Trophoblast cell (in vitro differentiated cells and primary cell): Measurements from ENCODE around the gene ZNF514.

Experiments used
- DNase-seq, 2 donors: peaks; one replicate each; pipeline ENCODE4 v3.0.0-alpha.2; 2016
- H2AFZ ChIP-seq: 2 replicates; pipeline ENCODE4 v1.6.1; 2013; ENCODE audit warnings: low read length, moderate library complexity, mild to moderate bottlenecking; ENCODE audit not compliant: insufficient read depth, poor library complexity
- H2AK5ac ChIP-seq: 2 replicates; pipeline ENCODE4 v1.6.1; 2013; ENCODE audit warnings: mild to moderate bottlenecking, low read length
- H2BK120ac ChIP-seq: 2 replicates; pipeline ENCODE4 v1.6.1; 2013; ENCODE audit warnings: low read length, mild to moderate bottlenecking, moderate library complexity; ENCODE audit not compliant: insufficient read depth, poor library complexity
- H2BK12ac ChIP-seq: 2 replicates; pipeline ENCODE4 v1.6.1; 2013; ENCODE audit warnings: mild to moderate bottlenecking, low read length, moderate library complexity
- H2BK5ac ChIP-seq: 2 replicates; pipeline ENCODE4 v1.6.1; 2013; ENCODE audit warnings: low read length, low read depth, moderate library complexity, mild to moderate bottlenecking; ENCODE audit not compliant: poor library complexity
- H3K14ac ChIP-seq: 2 replicates; pipeline ENCODE4 v1.6.1; 2013; ENCODE audit warnings: mild to moderate bottlenecking, low read length
- H3K18ac ChIP-seq: 2 replicates; pipeline ENCODE4 v1.6.1; 2013; ENCODE audit warnings: mild to moderate bottlenecking, low read length
- H3K23ac ChIP-seq: 2 replicates; pipeline ENCODE4 v1.6.1; 2013; ENCODE audit warnings: low read length
- H3K27ac ChIP-seq: 2 replicates; pipeline ENCODE4 v1.5.1; 2013; ENCODE audit warnings: low read depth, mild to moderate bottlenecking, inconsistent platforms, low read length, moderate library complexity
- H3K27me3 ChIP-seq: 2 replicates; pipeline ENCODE4 v1.6.1; 2013; ENCODE audit warnings: inconsistent platforms, mild to moderate bottlenecking, low read length, moderate library complexity; ENCODE audit not compliant: insufficient read depth
- H3K36me3 ChIP-seq, 2 experiments: 1 replicate in 1 of 2; 2 replicates in 1 of 2; pipeline ENCODE4 v1.6.1; 2013; ENCODE audit warnings: low read length in 2 of 2, mild to moderate bottlenecking in 2 of 2, moderate library complexity in 1 of 2; ENCODE audit not compliant: insufficient read depth in 2 of 2, control insufficient read depth in 1 of 2
- H3K4ac ChIP-seq: 2 replicates; pipeline ENCODE4 v1.6.1; 2013; ENCODE audit warnings: low read depth, mild to moderate bottlenecking, low read length, moderate library complexity
- H3K4me1 ChIP-seq, 2 experiments: 1 replicate in 1 of 2; 2 replicates in 1 of 2; pipeline ENCODE4 v1.6.1; 2013; ENCODE audit warnings: low read length in 2 of 2, mild to moderate bottlenecking in 2 of 2, moderate library complexity in 1 of 2; ENCODE audit not compliant: insufficient read depth in 2 of 2, control insufficient read depth in 1 of 2
- H3K4me2 ChIP-seq: 2 replicates; pipeline ENCODE4 v1.6.1; 2013; ENCODE audit warnings: inconsistent platforms, mild to moderate bottlenecking, low read length, moderate library complexity
- H3K4me3 ChIP-seq: 2 replicates; pipeline ENCODE4 v1.5.1; 2013; ENCODE audit warnings: mild to moderate bottlenecking, low read depth, low read length, inconsistent platforms
- H3K79me1 ChIP-seq: one replicate; pipeline ENCODE4 v1.6.1; 2013; ENCODE audit warnings: low read length
- H3K79me2 ChIP-seq: 2 replicates; pipeline ENCODE4 v1.6.1; 2013; ENCODE audit warnings: low read length, mild to moderate bottlenecking; ENCODE audit not compliant: control insufficient read depth, insufficient read depth, poor library complexity
- H3K9ac ChIP-seq: 2 replicates; pipeline ENCODE4 v1.6.1; 2013; ENCODE audit warnings: mild to moderate bottlenecking, low read length
- H3K9me3 ChIP-seq: 2 replicates; pipeline ENCODE4 v1.6.1; 2013; ENCODE audit warnings: low read depth, mild to moderate bottlenecking, control low read depth, inconsistent platforms, low read length; ENCODE audit not compliant: insufficient read depth
- H4K12ac ChIP-seq: 2 replicates; pipeline ENCODE4 v1.6.1; 2013; ENCODE audit warnings: low read depth, mild to moderate bottlenecking, low read length, moderate library complexity
- H4K8ac ChIP-seq: 2 replicates; pipeline ENCODE4 v1.6.1; 2013; ENCODE audit warnings: low read depth, mild to moderate bottlenecking, low read length, moderate library complexity
- H4K91ac ChIP-seq: one replicate; pipeline ENCODE4 v1.6.1; 2013; ENCODE audit warnings: low read depth, mild to moderate bottlenecking, low read length, moderate library complexity
- WGBS: extraction: QIAGEN DNeasy Blood & Tissue Kit; methylation state at CpG from one replicate; pipeline ENCODE4 v1.1.7; 2013; ENCODE audit warnings: missing lambda C conversion rate; ENCODE audit not compliant: insufficient read length, insufficient coverage; ENCODE audit errors: extremely low coverage; 5-methylcytosine and 5-hydroxymethylcytosine counted together

Gene ZNF514

DNA sequence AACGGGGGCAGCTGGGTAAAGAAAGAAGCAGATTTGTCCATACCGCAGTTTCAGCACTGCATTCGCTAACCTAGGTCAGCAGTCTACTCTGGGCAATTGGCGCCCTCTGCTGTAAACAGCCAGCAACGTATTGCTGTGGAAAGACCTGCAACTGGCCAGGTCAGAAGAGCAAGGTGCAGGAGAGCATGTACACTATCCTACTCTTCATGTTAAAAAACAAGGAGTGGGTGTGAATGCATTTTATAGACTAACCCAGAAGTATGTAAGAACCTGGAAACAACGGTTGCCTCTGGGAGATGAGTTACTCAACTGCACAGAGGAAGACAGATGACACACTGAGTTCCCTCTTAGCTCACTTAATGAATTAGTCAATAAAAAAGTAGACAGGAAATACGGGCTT lies 44.2 kb downstream of the ZNF514 start:
- Histone ChIP-seq H3K14ac (no peak overlapping the region), H3K9me3 (peaks cover 1% of the 10 kb centered on the region), H3K27me3 (no peaks in the 10 kb centered on the region), H2AK5ac (no peak overlapping the region), H4K91ac (no peak overlapping the region), H3K4me1 (no peaks in the 10 kb centered on the region), H3K4me3 (no peak overlapping the region), H2BK12ac (no peak overlapping the region), H4K12ac (no peak overlapping the region), H2BK5ac (no peak overlapping the region), H3K18ac (no peak overlapping the region), H3K4me2 (no peak overlapping the region), H3K4ac (no peak overlapping the region), H3K79me1 (no peaks in the 10 kb centered on the region), H3K23ac (no peak overlapping the region), H4K8ac (no peak overlapping the region), H2AFZ (no peak overlapping the region), H3K27ac (no peak overlapping the region), H3K79me2 (peaks cover 1% of the 10 kb centered on the region), H3K9ac (no peak overlapping the region), H3K36me3 (peaks cover 5 to 11% of the 10 kb centered on the region in 2 experiments), H2BK120ac (no peak overlapping the region)
- no CpG with 5 or more reads among the region's 7 CpGs for WGBS
- DNase-seq = peak; percentile 71 to 85

DNA sequence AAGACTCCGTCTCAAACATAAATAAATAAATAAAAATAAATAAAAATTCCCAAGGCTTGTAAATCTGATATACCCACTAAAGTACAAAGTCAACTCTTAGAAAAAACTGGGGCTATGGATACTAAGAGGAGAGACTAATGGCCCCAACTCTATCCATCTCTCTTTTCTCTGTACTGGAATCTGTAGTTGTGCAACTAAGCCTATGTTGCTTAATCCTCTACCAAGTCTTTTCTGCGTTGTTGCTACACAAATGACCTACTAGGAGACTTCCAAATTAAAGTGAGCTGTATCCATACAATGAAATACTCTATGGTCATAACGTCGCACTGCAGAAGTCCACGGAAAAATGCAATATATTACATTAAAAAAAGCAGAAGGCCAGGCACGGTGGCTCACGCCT lies 46.2 kb downstream of the ZNF514 start:
- WGBS = no CpG with 5 or more reads among the region's 7 CpGs
- Histone ChIP-seq H3K27me3 (no peaks in the 10 kb centered on the region), H3K4me3 (no peak overlapping the region), H3K27ac (no peak overlapping the region), H3K18ac (no peak overlapping the region), H2BK120ac (no peak overlapping the region), H4K91ac (no peak overlapping the region), H3K23ac (no peak overlapping the region), H4K12ac (no peak overlapping the region), H2BK12ac (no peak overlapping the region), H2AK5ac (no peak overlapping the region), H4K8ac (no peak overlapping the region), H3K9me3 (no peaks in the 10 kb centered on the region), H2AFZ (no peak overlapping the region), H3K79me2 (no peaks in the 10 kb centered on the region), H2BK5ac (no peak overlapping the region), H3K4ac (no peak overlapping the region), H3K79me1 (no peaks in the 10 kb centered on the region), H3K4me1 (no peaks in the 10 kb centered on the region), H3K14ac (no peak overlapping the region), H3K36me3 (peaks cover 6 to 15% of the 10 kb centered on the region in 2 experiments), H3K9ac (no peak overlapping the region), H3K4me2 (no peak overlapping the region)
- no peak for DNase-seq

DNA sequence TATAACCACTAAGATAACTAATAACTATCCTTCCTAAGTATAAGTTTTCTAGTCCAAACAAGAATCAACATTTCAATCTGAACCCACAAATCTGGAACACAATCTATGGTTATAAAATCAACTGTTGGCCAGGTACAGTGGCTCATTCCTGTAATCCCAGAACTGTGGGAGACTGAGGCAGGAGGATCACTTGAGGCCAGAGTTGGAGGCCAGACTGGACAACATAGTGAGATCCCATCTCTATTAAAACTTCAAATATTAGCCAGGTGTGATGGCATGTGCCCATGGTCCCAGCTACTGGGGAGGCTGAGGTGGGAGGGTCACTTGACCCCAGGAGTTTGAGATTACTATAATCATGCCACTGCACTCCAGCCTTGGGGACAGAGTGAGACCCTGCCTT lies 49.3 kb downstream of the ZNF514 start:
- no peak overlapping the region for H2BK5ac ChIP-seq
- no peak for DNase-seq
- no peak overlapping the region for H3K18ac ChIP-seq
- H2BK120ac ChIP-seq = no peak overlapping the region
- no peak overlapping the region for H4K12ac ChIP-seq
- peaks cover 17 to 35% of the 10 kb centered on the region in 2 experiments for H3K36me3 ChIP-seq
- H3K4ac ChIP-seq = no peak overlapping the region
- H2AFZ ChIP-seq = no peak overlapping the region
- no peaks in the 10 kb centered on the region for H3K4me1 ChIP-seq
- no peaks in the 10 kb centered on the region for H3K9me3 ChIP-seq
- no peak overlapping the region for H4K8ac ChIP-seq
- no peak overlapping the region for H2AK5ac ChIP-seq
- no peak overlapping the region for H3K9ac ChIP-seq
- H3K4me3 ChIP-seq = no peak overlapping the region
- H3K79me1 ChIP-seq = no peaks in the 10 kb centered on the region
- H4K91ac ChIP-seq = no peak overlapping the region
- H3K4me2 ChIP-seq = no peak overlapping the region
- no peak overlapping the region for H3K14ac ChIP-seq
- H3K23ac ChIP-seq = no peak overlapping the region
- no peak overlapping the region for H3K27ac ChIP-seq
- no peaks in the 10 kb centered on the region for H3K79me2 ChIP-seq
- no peaks in the 10 kb centered on the region for H3K27me3 ChIP-seq
- H2BK12ac ChIP-seq = no peak overlapping the region

DNA sequence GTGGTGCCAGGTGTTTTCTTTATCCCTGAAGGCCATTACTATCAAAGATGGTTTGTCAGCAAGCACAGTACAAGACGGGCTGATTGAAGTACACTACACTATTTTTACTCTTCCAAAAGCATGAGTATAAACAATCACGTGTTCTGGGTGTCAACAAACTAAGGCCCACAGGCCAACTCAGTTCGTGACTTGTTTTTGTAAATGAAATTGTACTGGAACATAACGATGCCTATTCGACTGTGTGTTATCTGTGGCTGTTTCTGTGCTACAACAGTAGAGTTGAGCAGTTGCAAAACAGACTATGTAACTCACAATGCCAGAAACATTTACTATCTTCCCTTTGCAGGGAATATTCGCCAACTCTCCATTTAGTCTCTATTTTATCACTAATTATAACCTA lies 50.4 kb downstream of the ZNF514 start:
- Histone ChIP-seq H3K27ac (no peak overlapping the region), H3K4me2 (no peak overlapping the region), H4K8ac (no peak overlapping the region), H3K79me1 (no peaks in the 10 kb centered on the region), H3K27me3 (no peaks in the 10 kb centered on the region), H4K12ac (no peak overlapping the region), H3K4ac (no peak overlapping the region), H3K9ac (no peak overlapping the region), H4K91ac (no peak overlapping the region), H3K36me3 (peaks cover 22 to 36% of the 10 kb centered on the region in 2 experiments), H3K23ac (no peak overlapping the region), H3K9me3 (no peaks in the 10 kb centered on the region), H3K79me2 (no peaks in the 10 kb centered on the region), H2BK5ac (no peak overlapping the region), H3K4me3 (no peak overlapping the region), H3K18ac (no peak overlapping the region), H3K4me1 (no peaks in the 10 kb centered on the region), H2BK12ac (no peak overlapping the region), H2AK5ac (no peak overlapping the region), H3K14ac (no peak overlapping the region), H2BK120ac (no peak overlapping the region), H2AFZ (no peak overlapping the region)
- no peak for DNase-seq
- WGBS = no CpG with 5 or more reads among the region's 6 CpGs
